AG09309 (cell line): ENCODE measurements around the gene DEPDC7.
A peak's percentile ranks its signal among the peaks of the same experiment; 100 is the strongest.
"Not testable (repeated sequence)": the region's sequence is repeated elsewhere in the genome, so short reads cannot be mapped to it uniquely, and the experiment has no call there.

Experiments
- DNase-seq: peaks from one replicate; pipeline ENCODE4 v3.0.0-alpha.2; 2010; ENCODE audit warnings: low read depth
- H3K4me3 ChIP-seq: 2 replicates; pipeline ENCODE4 v1.5.1; 2011; ENCODE audit warnings: mild to moderate bottlenecking, low read depth, low read length, moderate library complexity; ENCODE audit not compliant: control insufficient read depth
- CTCF ChIP-seq: IDR thresholded peaks from 2 replicates; pipeline ENCODE4 v1.5.1; 2011; ENCODE audit warnings: mild to moderate bottlenecking, low read depth, low read length, inconsistent platforms; ENCODE audit not compliant: insufficient read depth, control insufficient read depth; ENCODE audit errors: missing control alignments

DEPDC7 gene

GRCh38 chr11:33040862-33041453 lies 25.3 kb downstream of the DEPDC7 start:
- no peak for TF ChIP-seq CTCF
- DNase-seq: no peak
- peak overlapping the region; percentile 62; the same call in 1 of the 2 replicates for H3K4me3 ChIP-seq

- no peak for TF ChIP-seq CTCF
- H3K4me3 ChIP-seq: no peak overlapping the region
- DNase-seq: no peak
These were observed 27.6 kb downstream of the DEPDC7 start for GRCh38 chr11:33043221-33043830.

- TF ChIP-seq CTCF: no peak
These were observed 28.6 kb downstream of the DEPDC7 start for GRCh38 chr11:33044285-33044756.

GRCh38 chr11:33045551-33046255 lies 30.0 kb downstream of the DEPDC7 start:
- DNase-seq: no peak
- H3K4me3 ChIP-seq: no peak overlapping the region
- no peak for TF ChIP-seq CTCF

More at GRCh38 chr11:33044285-33044756, 28.6 kb downstream of the DEPDC7 start:
- H3K4me3 ChIP-seq: no peak overlapping the region
- DNase-seq: no peak

- DNase-seq: not testable (repeated sequence)
These were observed 33.0 kb downstream of the DEPDC7 start for GRCh38 chr11:33048701-33049100.

GRCh38 chr11:33049565-33050408 lies 34.1 kb downstream of the DEPDC7 start:
- DNase-seq, H3K4me3 ChIP-seq: not testable (repeated sequence)

More at GRCh38 chr11:33048701-33049100, 33.0 kb downstream of the DEPDC7 start:
- not testable (repeated sequence) for H3K4me3 ChIP-seq

- TF ChIP-seq CTCF: no peak
- H3K4me3 ChIP-seq: no peak overlapping the region
- no peak for DNase-seq
These were observed 36.6 kb downstream of the DEPDC7 start for GRCh38 chr11:33052231-33052630.
